ENCODE results near the gene SAV1. TPM values are rescaled to one million over a fixed set of nuclear protein-coding genes. Genes with fewer than 3 reads are reported as not detected.
"Not testable (repeated sequence)": the region's sequence is repeated elsewhere in the genome, so short reads cannot be mapped to it uniquely, and the experiment has no call there.

SAV1 gene
- total and polyA plus RNA-seq, 2 donors (not counting 1 experiment from before 2014, with no cell fraction given), result 22.4 to 36.1 TPM

DNA sequence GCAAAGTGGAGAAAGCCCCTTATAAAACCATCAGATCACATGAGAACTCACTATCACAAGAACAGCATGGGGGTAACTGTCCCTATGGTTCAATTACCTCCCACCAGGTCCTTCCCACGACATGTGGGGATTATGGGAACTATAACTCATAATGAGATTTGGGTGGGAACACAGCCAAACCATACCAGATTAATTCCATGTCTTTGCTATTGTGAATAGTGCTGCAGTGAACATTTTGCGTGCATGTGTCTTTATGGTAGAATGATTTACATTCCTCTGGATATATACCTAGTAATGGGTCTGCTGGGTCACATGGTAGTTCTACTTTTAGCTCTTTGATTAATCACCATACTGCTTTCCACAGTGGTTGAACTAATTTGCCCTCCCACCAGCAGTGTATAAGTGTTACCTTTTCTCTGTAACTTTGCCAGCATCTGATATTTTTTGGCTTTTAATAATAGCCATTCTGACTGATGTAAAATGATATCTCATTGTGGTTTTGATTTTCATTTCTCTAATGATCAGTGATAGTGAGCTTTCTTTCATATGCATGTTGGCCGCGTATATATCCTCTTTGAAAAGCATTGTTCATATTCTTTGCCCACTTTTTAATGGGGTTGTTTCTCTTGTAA is 29.7 kb upstream of the SAV1 start:
- intact Hi-C loops (cut with micrococcal nuclease), result no loop called here
- no peak overlapping the region for H3K4me3 ChIP-seq (ENCODE audit: control extremely low read depth in 1 of 5, extremely low read depth in 1 of 5, insufficient read depth in 1 of 5, low read depth in 2 of 5, low read length in 4 of 5)
- H3K27me3 ChIP-seq (replicated peaks in 1 of 4; ENCODE audit: control extremely low read depth in 1 of 4, control insufficient read depth in 3 of 4, insufficient read depth in 4 of 4, low read length in 3 of 4), result no peaks in the 10 kb centered on the region
- H3K27me3 Mint-ChIP-seq, result no peaks in the 10 kb centered on the region
- H3K4me1 Mint-ChIP-seq, result peaks cover 3% of the 10 kb centered on the region
- H3K4me3 Mint-ChIP-seq, result no peak overlapping the region
- no peak overlapping the region for H3K27ac ChIP-seq (ENCODE audit: low read length in 2 of 2)
- H3K79me2 ChIP-seq (ENCODE audit: control insufficient read depth, insufficient read depth, low read length), result no peaks in the 10 kb centered on the region
- H3K36me3 ChIP-seq (replicated peaks in 1 of 2; ENCODE audit: control extremely low read depth in 1 of 2, control insufficient read depth in 1 of 2, extremely low read depth in 1 of 2, insufficient read depth in 2 of 2, low read length in 1 of 2), result no peaks in the 10 kb centered on the region
- H3K9me3 Mint-ChIP-seq (ENCODE audit: insufficient read depth), result peaks cover 3% of the 10 kb centered on the region
- ATAC-seq (ENCODE audit: low read depth), result no peak
- no peak overlapping the region for H3K4me2 ChIP-seq (replicated peaks; ENCODE audit: low read depth, low read length, poor library complexity, severe bottlenecking)
- no peaks in the 10 kb centered on the region for H3K4me1 ChIP-seq (ENCODE audit: control insufficient read depth in 2 of 2, insufficient read depth in 2 of 2, low read length in 2 of 2)
- H4K20me1 ChIP-seq (ENCODE audit: control insufficient read depth, insufficient read depth, low read length, poor library complexity, severe bottlenecking), result no peaks in the 10 kb centered on the region
- ChIA-PET CTCF (no interaction called here), POLR2A (no interaction called here)
- WGBS (ENCODE audit: insufficient coverage), result no CpG with 5 or more reads among the region's 4 CpGs
- DNase-seq, result no peak
- no peak overlapping the region for H3K9ac ChIP-seq (ENCODE audit: low read length)
- no peak overlapping the region for H2AFZ ChIP-seq (ENCODE audit: insufficient read depth, low read depth, low read length, poor library complexity, severe bottlenecking)
- peaks cover 2 to 28% (median 3%) of the 10 kb centered on the region in 3 donors for H3K9me3 ChIP-seq (ENCODE audit: control extremely low read depth in 1 of 3, control insufficient read depth in 2 of 3, insufficient read depth in 1 of 3, low read length in 2 of 3)
- TF ChIP-seq, protein P1, sequence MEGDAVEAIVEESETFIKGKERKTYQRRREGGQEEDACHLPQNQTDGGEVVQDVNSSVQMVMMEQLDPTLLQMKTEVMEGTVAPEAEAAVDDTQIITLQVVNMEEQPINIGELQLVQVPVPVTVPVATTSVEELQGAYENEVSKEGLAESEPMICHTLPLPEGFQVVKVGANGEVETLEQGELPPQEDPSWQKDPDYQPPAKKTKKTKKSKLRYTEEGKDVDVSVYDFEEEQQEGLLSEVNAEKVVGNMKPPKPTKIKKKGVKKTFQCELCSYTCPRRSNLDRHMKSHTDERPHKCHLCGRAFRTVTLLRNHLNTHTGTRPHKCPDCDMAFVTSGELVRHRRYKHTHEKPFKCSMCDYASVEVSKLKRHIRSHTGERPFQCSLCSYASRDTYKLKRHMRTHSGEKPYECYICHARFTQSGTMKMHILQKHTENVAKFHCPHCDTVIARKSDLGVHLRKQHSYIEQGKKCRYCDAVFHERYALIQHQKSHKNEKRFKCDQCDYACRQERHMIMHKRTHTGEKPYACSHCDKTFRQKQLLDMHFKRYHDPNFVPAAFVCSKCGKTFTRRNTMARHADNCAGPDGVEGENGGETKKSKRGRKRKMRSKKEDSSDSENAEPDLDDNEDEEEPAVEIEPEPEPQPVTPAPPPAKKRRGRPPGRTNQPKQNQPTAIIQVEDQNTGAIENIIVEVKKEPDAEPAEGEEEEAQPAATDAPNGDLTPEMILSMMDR (IDR thresholded peaks at IDR 0.05), result no peak
- TF ChIP-seq EZH2 (IDR thresholded peaks at IDR 0.05; ENCODE audit: borderline replicate concordance, insufficient read depth, low read depth, low read length, poor library complexity, severe bottlenecking), result no peak
- no peak overlapping the region for H3K27ac Mint-ChIP-seq

DNA sequence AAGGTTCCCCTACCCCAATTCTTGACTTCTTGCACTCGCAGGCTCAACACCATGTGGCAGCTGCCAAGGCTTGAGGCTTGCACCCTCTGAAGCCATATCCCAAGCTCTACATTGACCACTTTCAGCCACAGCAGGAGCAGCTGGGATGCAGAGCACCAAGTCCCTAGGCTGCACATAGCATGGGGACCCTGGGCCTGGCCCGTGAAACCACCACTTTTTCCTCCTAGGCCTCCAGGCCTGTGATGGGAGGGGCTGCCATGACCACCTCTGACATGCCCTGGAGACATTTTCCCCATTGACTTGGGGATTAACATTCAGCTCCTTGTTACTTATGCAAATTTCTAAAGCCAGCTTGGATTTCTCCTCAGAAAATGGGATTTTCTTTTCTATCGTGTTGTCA is 26.2 kb upstream of the SAV1 start:
- H3K4me3 Mint-ChIP-seq; H3K27me3 ChIP-seq (replicated peaks in 1 of 4; ENCODE audit: control extremely low read depth in 1 of 4, control insufficient read depth in 3 of 4, insufficient read depth in 4 of 4, low read length in 3 of 4); H2AFZ ChIP-seq (ENCODE audit: insufficient read depth, low read depth, low read length, poor library complexity, severe bottlenecking); H3K4me3 ChIP-seq (ENCODE audit: control extremely low read depth in 1 of 5, extremely low read depth in 1 of 5, insufficient read depth in 1 of 5, low read depth in 2 of 5, low read length in 4 of 5); ATAC-seq (ENCODE audit: low read depth); DNase-seq; intact Hi-C loops (cut with micrococcal nuclease); H4K20me1 ChIP-seq (ENCODE audit: control insufficient read depth, insufficient read depth, low read length, poor library complexity, severe bottlenecking); H3K27ac Mint-ChIP-seq; H3K4me1 Mint-ChIP-seq; H3K27ac ChIP-seq (ENCODE audit: low read length in 2 of 2); H3K79me2 ChIP-seq (ENCODE audit: control insufficient read depth, insufficient read depth, low read length); POLR2A ChIA-PET; H3K4me1 ChIP-seq (ENCODE audit: control insufficient read depth in 2 of 2, insufficient read depth in 2 of 2, low read length in 2 of 2); H3K9me3 Mint-ChIP-seq (ENCODE audit: insufficient read depth); H3K4me2 ChIP-seq (replicated peaks; ENCODE audit: low read depth, low read length, poor library complexity, severe bottlenecking); H3K36me3 ChIP-seq (replicated peaks in 1 of 2; ENCODE audit: control extremely low read depth in 1 of 2, control insufficient read depth in 1 of 2, extremely low read depth in 1 of 2, insufficient read depth in 2 of 2, low read length in 1 of 2); H3K9ac ChIP-seq (ENCODE audit: low read length); H3K27me3 Mint-ChIP-seq: not testable (repeated sequence)
- 97% methylated on average over 3 of the region's 3 CpGs for WGBS (ENCODE audit: insufficient coverage)
- H3K9me3 ChIP-seq (ENCODE audit: control extremely low read depth in 1 of 3, control insufficient read depth in 2 of 3, insufficient read depth in 1 of 3, low read length in 2 of 3), result peaks cover 7 to 23% (median 9%) of the 10 kb centered on the region in 3 donors
- CTCF ChIA-PET, result interaction anchor here (1.2 kb wide), 1 partner anchor 20 kb away, joined by 3 read pairs; no protein-coding TSS in a partner anchor
